Measurements from ENCODE around the gene POU3F1. TPM values are rescaled to one million over a fixed set of nuclear protein-coding genes. Genes with fewer than 3 reads are reported as not detected.
A peak's percentile ranks its signal among the peaks of the same experiment; 100 is the strongest.

Gene POU3F1
- total RNA-seq, 1 donor from 2014 or later: 10.7 TPM

DNA sequence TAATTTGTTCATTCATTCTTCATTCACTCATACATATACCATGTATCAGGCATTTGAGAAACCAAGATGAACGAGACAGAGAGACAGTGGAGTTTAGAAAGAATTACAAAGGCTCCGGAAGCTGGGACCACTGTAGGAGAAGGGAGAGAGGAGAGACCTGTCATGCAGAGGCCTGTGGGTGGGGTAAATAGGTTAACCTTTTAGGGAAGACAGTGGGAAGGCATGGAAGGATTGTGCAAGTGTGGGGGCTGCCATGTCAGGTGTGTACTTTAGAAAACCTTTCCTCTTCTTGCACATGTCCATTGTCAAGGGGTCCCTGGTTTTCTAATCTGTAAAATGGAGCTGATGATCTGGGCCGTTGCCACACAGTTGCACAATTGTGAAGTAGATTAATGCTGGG, 44.2 kb upstream of the POU3F1 start:
- no peak overlapping the region for H3K27ac Mint-ChIP-seq (ENCODE audit: unreplicated experiment)
- no peak for DNase-seq (ENCODE audit: low read depth, low spot score)
- peaks cover 70% of the 10 kb centered on the region for H3K4me1 Mint-ChIP-seq
- H3K9me3 Mint-ChIP-seq: no peaks in the 10 kb centered on the region
- TF ChIP-seq, protein P1, sequence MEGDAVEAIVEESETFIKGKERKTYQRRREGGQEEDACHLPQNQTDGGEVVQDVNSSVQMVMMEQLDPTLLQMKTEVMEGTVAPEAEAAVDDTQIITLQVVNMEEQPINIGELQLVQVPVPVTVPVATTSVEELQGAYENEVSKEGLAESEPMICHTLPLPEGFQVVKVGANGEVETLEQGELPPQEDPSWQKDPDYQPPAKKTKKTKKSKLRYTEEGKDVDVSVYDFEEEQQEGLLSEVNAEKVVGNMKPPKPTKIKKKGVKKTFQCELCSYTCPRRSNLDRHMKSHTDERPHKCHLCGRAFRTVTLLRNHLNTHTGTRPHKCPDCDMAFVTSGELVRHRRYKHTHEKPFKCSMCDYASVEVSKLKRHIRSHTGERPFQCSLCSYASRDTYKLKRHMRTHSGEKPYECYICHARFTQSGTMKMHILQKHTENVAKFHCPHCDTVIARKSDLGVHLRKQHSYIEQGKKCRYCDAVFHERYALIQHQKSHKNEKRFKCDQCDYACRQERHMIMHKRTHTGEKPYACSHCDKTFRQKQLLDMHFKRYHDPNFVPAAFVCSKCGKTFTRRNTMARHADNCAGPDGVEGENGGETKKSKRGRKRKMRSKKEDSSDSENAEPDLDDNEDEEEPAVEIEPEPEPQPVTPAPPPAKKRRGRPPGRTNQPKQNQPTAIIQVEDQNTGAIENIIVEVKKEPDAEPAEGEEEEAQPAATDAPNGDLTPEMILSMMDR (conservative IDR thresholded peaks at IDR 0.05): no peak
- H3K36me3 Mint-ChIP-seq (ENCODE audit: low read depth): no peaks in the 10 kb centered on the region
- H3K27me3 Mint-ChIP-seq (ENCODE audit: low read depth): no peaks in the 10 kb centered on the region
- H3K4me3 Mint-ChIP-seq: no peak overlapping the region

- Mint-ChIP-seq H3K4me3 (no peak overlapping the region), H3K27me3 (ENCODE audit: low read depth) (no peaks in the 10 kb centered on the region), H3K9me3 (no peaks in the 10 kb centered on the region), H3K27ac (ENCODE audit: unreplicated experiment) (peak overlapping the region; percentile 3), H3K36me3 (ENCODE audit: low read depth) (no peaks in the 10 kb centered on the region), H3K4me1 (peaks cover 75% of the 10 kb centered on the region)
- no peak for DNase-seq (ENCODE audit: low read depth, low spot score)
- TF ChIP-seq, protein P1 (conservative IDR thresholded peaks at IDR 0.05): no peak
Measured at GRCh38 chr1:38089712-38090360, 43.2 kb upstream of the POU3F1 start.

GRCh38 chr1:38088791-38089190, 42.2 kb upstream of the POU3F1 start:
- peaks cover 68% of the 10 kb centered on the region for H3K4me1 Mint-ChIP-seq
- no peaks in the 10 kb centered on the region for H3K27me3 Mint-ChIP-seq (ENCODE audit: low read depth)
- no peak overlapping the region for H3K4me3 Mint-ChIP-seq
- TF ChIP-seq, protein P1 (conservative IDR thresholded peaks at IDR 0.05): no peak
- no peaks in the 10 kb centered on the region for H3K36me3 Mint-ChIP-seq (ENCODE audit: low read depth)
- H3K27ac Mint-ChIP-seq (ENCODE audit: unreplicated experiment): no peak overlapping the region
- DNase-seq (ENCODE audit: low read depth, low spot score): no peak
- H3K9me3 Mint-ChIP-seq: no peaks in the 10 kb centered on the region

- Mint-ChIP-seq H3K36me3 (ENCODE audit: low read depth) (no peaks in the 10 kb centered on the region), H3K4me1 (peaks cover 65% of the 10 kb centered on the region), H3K27ac (ENCODE audit: unreplicated experiment) (peak overlapping the region; percentile 90), H3K4me3 (peak overlapping the region; percentile 21), H3K27me3 (ENCODE audit: low read depth) (no peaks in the 10 kb centered on the region), H3K9me3 (no peaks in the 10 kb centered on the region)
- TF ChIP-seq, protein P1 (conservative IDR thresholded peaks at IDR 0.05): no peak
- DNase-seq (ENCODE audit: low read depth, low spot score): no peak
Measured at GRCh38 chr1:38088366-38088765, 41.8 kb upstream of the POU3F1 start.

- Mint-ChIP-seq H3K27me3 (ENCODE audit: low read depth) (no peaks in the 10 kb centered on the region), H3K4me3 (no peak overlapping the region), H3K27ac (ENCODE audit: unreplicated experiment) (peak overlapping the region; percentile 90), H3K36me3 (ENCODE audit: low read depth) (no peaks in the 10 kb centered on the region), H3K4me1 (peaks cover 62% of the 10 kb centered on the region), H3K9me3 (no peaks in the 10 kb centered on the region)
- DNase-seq (ENCODE audit: low read depth, low spot score): no peak
- TF ChIP-seq, protein P1 (conservative IDR thresholded peaks at IDR 0.05): no peak
Measured at GRCh38 chr1:38087676-38088075, 41.1 kb upstream of the POU3F1 start.

All from neural crest cell (in vitro differentiated cells).